Loucy (cell line): ENCODE results near the gene PSMG1.

Experiments
- H2AFZ ChIP-seq: fragments of 200-600 bp; sonication (generic); 2 replicates; pipeline ENCODE4 v1.6.0; 2016; ENCODE audit warnings: antibody characterized with exemption, mild to moderate bottlenecking, low read length, moderate library complexity
- H3F3A ChIP-seq: fragments of 200-600 bp; 2 replicates; pipeline ENCODE4 v1.6.0; 2016; ENCODE audit warnings: antibody characterized with exemption, low read depth, mild to moderate bottlenecking
- H3K27me3 ChIP-seq: fragments of 200-600 bp; sonication (generic); 2 replicates; pipeline ENCODE4 v1.6.1; 2014; ENCODE audit warnings: low read length, mild to moderate bottlenecking; ENCODE audit not compliant: insufficient read depth, poor library complexity, severe bottlenecking
- H3K36me3 ChIP-seq: fragments of 200-600 bp; sonication (generic); 2 replicates; pipeline ENCODE4 v1.6.1; 2016; ENCODE audit warnings: low read length; ENCODE audit not compliant: insufficient read depth
- H3K4me1 ChIP-seq: fragments of 200-600 bp; sonication (generic); 2 replicates; pipeline ENCODE4 v1.5.1; 2014; ENCODE audit warnings: low read length, mild to moderate bottlenecking; ENCODE audit not compliant: insufficient read depth, poor library complexity, severe bottlenecking
- H3K4me2 ChIP-seq: fragments of 200-600 bp; sonication (generic); 2 replicates; pipeline ENCODE4 v1.6.0; 2014; ENCODE audit warnings: antibody characterized with exemption, low read length, low read depth, mild to moderate bottlenecking; ENCODE audit not compliant: poor library complexity, severe bottlenecking
- H3K4me3 ChIP-seq: fragments of 200-600 bp; sonication (generic); 2 replicates; pipeline ENCODE4 v1.5.1; 2014; ENCODE audit warnings: low read length, mild to moderate bottlenecking, mixed read lengths; ENCODE audit not compliant: poor library complexity, severe bottlenecking
- H3K79me2 ChIP-seq: fragments of 200-600 bp; sonication (generic); 2 replicates; pipeline ENCODE4 v1.6.1; 2014; ENCODE audit warnings: low read length; ENCODE audit not compliant: insufficient read depth
- H3K9ac ChIP-seq: fragments of 200-600 bp; sonication (generic); 2 replicates; pipeline ENCODE4 v1.6.0; 2014; ENCODE audit warnings: mild to moderate bottlenecking, low read depth, low read length, moderate library complexity; ENCODE audit not compliant: poor library complexity, severe bottlenecking
- H3K9me2 ChIP-seq: fragments of 200-600 bp; sonication (generic); replicated peaks from 2 replicates; pipeline ENCODE4 v1.6.1; 2016; ENCODE audit warnings: low read depth, low read length, mixed read lengths
- H3K9me3 ChIP-seq: fragments of 200-600 bp; sonication (generic); 2 replicates; pipeline ENCODE4 v1.6.1; 2014; ENCODE audit warnings: mild to moderate bottlenecking, antibody characterized with exemption, low read length, low read depth; ENCODE audit not compliant: insufficient read depth
- H4K20me1 ChIP-seq: fragments of 200-600 bp; sonication (generic); 2 replicates; pipeline ENCODE4 v1.6.0; 2014; ENCODE audit warnings: antibody characterized with exemption, low read length, mild to moderate bottlenecking; ENCODE audit not compliant: insufficient read depth, poor library complexity, severe bottlenecking
- EZH2phosphoT487 ChIP-seq: fragments of 200-600 bp; IDR thresholded peaks from 2 replicates; pipeline ENCODE4 v1.6.1; 2018; ENCODE audit warnings: antibody characterized with exemption, mild to moderate bottlenecking, moderate library complexity, borderline replicate concordance
- TF ChIP-seq, protein P1 (sequence below): fragments of 200-600 bp; sonication (generic); conservative IDR thresholded peaks from 2 replicates; pipeline ENCODE4 v1.5.1; 2014; ENCODE audit warnings: mild to moderate bottlenecking, antibody characterized with exemption, low read length

PSMG1 gene

DNA sequence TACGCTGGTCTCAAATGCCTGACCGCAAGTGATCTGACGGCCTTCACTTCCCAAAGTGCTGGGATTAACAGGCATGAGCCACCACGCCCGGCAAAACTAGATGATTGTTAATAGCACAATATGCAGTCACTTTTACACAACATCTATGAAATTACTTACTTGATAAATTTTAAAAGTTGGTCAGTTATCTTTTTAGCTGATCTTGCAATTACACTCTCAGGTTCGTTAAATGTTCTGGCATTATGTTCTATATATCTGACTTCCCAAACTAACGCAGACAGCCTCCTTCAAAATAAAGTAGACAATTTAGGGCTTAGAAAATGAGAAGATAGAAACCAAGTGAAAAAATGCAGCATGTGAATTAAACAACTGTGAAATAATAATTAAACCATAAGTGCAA lies 31.8 kb upstream of the PSMG1 start:
- Histone ChIP-seq H3K36me3 (peaks cover 65% of the 10 kb centered on the region), H3K9ac (no peak overlapping the region), H3K4me3 (no peak overlapping the region), H3K79me2 (no peaks in the 10 kb centered on the region), H3K4me2 (no peak overlapping the region), H2AFZ (no peak overlapping the region), H3K27me3 (no peaks in the 10 kb centered on the region), H3K9me3 (no peaks in the 10 kb centered on the region), H4K20me1 (no peaks in the 10 kb centered on the region), H3K4me1 (no peaks in the 10 kb centered on the region), H3F3A (no peaks in the 10 kb centered on the region), H3K9me2 (no peaks in the 10 kb centered on the region)
- TF ChIP-seq EZH2phosphoT487: no peak
- TF ChIP-seq, protein P1, sequence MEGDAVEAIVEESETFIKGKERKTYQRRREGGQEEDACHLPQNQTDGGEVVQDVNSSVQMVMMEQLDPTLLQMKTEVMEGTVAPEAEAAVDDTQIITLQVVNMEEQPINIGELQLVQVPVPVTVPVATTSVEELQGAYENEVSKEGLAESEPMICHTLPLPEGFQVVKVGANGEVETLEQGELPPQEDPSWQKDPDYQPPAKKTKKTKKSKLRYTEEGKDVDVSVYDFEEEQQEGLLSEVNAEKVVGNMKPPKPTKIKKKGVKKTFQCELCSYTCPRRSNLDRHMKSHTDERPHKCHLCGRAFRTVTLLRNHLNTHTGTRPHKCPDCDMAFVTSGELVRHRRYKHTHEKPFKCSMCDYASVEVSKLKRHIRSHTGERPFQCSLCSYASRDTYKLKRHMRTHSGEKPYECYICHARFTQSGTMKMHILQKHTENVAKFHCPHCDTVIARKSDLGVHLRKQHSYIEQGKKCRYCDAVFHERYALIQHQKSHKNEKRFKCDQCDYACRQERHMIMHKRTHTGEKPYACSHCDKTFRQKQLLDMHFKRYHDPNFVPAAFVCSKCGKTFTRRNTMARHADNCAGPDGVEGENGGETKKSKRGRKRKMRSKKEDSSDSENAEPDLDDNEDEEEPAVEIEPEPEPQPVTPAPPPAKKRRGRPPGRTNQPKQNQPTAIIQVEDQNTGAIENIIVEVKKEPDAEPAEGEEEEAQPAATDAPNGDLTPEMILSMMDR: no peak

DNA sequence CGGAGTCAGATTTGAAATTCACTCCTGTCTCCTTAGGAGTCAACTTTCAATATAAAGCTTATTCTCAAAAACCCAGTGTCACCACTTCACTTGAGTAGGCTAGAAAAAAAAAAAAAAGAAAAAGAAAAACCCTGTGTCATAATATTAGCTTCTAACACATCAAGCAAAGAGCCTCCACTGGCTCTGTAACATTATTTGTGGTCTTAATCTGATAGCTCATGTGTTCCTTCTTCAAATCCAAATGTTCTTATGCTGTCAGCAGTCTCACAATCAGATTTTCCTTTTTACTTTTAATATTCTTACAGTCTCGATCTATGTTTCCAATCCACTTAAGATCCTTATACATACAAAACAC lies 26.1 kb upstream of the PSMG1 start:
- Histone ChIP-seq H2AFZ (no peak overlapping the region), H3K36me3 (peaks cover 83% of the 10 kb centered on the region), H3K4me2 (no peak overlapping the region), H3K9me2 (no peaks in the 10 kb centered on the region), H4K20me1 (no peaks in the 10 kb centered on the region), H3K9me3 (no peaks in the 10 kb centered on the region), H3K4me3 (no peak overlapping the region), H3K4me1 (no peaks in the 10 kb centered on the region), H3K27me3 (no peaks in the 10 kb centered on the region), H3K79me2 (no peaks in the 10 kb centered on the region), H3K9ac (no peak overlapping the region), H3F3A (no peaks in the 10 kb centered on the region)
- TF ChIP-seq, protein P1: no peak
- TF ChIP-seq EZH2phosphoT487: no peak

DNA sequence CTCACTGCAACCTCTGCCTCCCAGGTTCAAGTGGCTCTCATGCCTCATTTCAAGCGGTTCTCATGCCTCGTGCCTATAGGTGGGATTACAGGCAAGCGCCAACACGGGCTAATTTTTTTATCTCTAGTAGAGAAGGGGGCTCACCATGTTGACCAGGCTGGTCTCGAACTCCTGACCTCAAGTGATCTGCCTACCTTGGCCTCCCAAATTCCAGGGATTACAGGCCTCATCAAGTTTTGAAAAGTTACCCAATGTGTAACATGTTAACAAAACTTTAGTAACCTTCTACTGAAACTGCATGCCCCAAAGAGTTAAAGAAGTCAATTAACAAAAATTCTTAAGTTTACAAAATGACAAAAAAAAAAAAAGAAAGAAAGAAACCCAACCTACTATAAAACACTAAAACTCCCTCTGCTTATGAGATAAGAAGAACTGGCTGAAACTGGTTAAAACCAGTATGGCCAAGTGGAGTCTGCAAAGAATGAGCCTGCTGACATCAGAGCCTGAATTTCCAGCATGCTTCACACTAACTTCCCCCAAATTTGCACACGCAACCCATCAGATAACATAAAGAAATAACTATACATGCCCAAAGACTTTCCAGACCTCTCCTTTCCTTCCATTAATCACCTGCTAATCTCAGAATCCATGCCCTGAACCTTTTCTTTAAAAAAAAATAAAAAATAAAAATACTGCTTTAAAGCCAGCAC lies 25.5 kb upstream of the PSMG1 start:
- TF ChIP-seq EZH2phosphoT487: no peak
- TF ChIP-seq, protein P1: no peak
- no peaks in the 10 kb centered on the region for H3K9me2 ChIP-seq
- H3K9me3 ChIP-seq: no peaks in the 10 kb centered on the region
- H3K36me3 ChIP-seq: peaks cover 84% of the 10 kb centered on the region
- no peaks in the 10 kb centered on the region for H3F3A ChIP-seq
- no peaks in the 10 kb centered on the region for H3K4me1 ChIP-seq
- no peak overlapping the region for H2AFZ ChIP-seq
- no peaks in the 10 kb centered on the region for H3K27me3 ChIP-seq
- no peak overlapping the region for H3K9ac ChIP-seq
- H3K4me2 ChIP-seq: no peak overlapping the region
- H3K4me3 ChIP-seq: no peak overlapping the region
- no peaks in the 10 kb centered on the region for H3K79me2 ChIP-seq
- no peaks in the 10 kb centered on the region for H4K20me1 ChIP-seq
